NCI-H1417 (cell line): Measurements from ENCODE around the gene MATCAP1.

Experiments
- DNase-seq, 3 experiments: peaks; one replicate each; lab custom pipeline; 2025; lab: John Stamatoyannopoulos, UW

The MATCAP1 gene

GRCh38 chr16:67156143-67156844 lies 27.5 kb downstream of the MATCAP1 start:
- no peak for DNase-seq

GRCh38 chr16:67155295-67156142 lies 28.2 kb downstream of the MATCAP1 start:
- DNase-seq = peak; percentile 70 to 79 (median 73)

DNA sequence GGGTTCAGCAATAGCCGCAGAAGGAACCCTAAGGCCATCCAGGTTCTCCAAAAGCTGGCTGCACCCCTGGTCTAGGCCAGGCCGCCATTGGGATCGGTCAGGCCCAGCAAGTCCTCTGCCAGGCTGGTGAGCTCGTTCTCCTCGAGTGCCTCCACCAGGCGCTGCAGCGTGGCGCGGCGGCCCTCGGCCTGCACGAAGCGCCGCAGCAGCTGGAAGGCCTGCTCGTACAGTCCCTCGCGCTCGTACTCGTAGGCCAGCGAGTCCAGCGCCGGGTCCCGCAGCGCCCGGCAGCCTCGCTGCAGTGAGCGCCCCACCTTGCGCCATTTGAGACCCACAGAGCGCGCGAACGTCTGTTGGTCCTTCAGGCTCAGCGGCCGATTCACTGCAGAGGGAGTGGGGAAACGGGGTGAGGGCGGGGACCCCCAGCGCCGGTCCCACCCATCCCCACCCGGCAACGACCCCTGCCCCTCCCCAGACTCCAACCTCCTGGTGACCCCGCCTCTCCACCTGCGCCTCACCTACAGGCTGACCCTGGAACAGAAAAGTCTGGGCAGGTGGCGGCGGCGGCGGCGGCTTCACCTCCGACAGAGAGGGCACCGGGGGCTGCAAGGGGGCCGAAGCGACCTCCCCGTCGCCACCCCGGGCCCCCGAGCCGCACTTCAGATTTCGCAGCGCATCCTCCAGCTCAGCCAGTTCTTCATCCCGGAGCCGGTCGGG lies 29.0 kb downstream of the MATCAP1 start:
- peak; percentile 13 to 39 (median 25) for DNase-seq

GRCh38 chr16:67151431-67152097 lies 32.2 kb downstream of the MATCAP1 start:
- peak in 1 of 3 experiments; percentile 20 for DNase-seq

DNA sequence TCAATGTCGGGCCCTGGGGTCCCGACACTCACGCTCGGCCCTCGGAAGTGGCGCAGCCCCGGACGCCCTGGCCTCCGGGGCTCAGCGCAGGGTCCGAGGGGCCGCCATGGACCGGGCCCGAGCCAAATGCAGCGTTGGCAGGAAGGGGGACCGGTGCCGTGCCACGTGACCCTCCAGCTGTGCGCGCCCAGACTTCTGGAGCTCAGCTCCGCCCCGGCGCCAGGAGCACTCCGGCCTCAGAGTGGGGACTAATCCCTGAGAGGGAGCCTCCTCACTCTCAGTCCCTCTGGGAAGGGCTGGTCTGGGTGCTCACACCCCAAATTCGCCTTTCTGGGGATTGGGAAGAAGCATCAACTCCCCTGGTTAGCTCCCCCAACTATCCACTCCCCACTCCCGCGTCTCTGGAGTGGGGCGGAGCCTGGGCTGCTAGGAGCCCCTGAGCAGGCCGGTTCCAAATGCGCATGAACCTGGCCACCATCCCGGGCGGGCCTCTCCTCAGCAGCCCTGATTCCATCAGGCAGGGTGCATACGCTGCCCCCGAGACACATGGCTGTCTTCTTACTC lies 32.8 kb downstream of the MATCAP1 start, which contains the start of gene B3GNT9:
Gene B3GNT9 (minus strand): TSS at position 166 of the 564 bp plus-strand sequence. CDS start 513 bp downstream, outside the sequence.
- peak; percentile 38 to 60 (median 47) for DNase-seq

- peak; percentile 10 to 60 (median 32) for DNase-seq
Observed at GRCh38 chr16:67150047-67150832, 33.5 kb downstream of the MATCAP1 start.

DNA sequence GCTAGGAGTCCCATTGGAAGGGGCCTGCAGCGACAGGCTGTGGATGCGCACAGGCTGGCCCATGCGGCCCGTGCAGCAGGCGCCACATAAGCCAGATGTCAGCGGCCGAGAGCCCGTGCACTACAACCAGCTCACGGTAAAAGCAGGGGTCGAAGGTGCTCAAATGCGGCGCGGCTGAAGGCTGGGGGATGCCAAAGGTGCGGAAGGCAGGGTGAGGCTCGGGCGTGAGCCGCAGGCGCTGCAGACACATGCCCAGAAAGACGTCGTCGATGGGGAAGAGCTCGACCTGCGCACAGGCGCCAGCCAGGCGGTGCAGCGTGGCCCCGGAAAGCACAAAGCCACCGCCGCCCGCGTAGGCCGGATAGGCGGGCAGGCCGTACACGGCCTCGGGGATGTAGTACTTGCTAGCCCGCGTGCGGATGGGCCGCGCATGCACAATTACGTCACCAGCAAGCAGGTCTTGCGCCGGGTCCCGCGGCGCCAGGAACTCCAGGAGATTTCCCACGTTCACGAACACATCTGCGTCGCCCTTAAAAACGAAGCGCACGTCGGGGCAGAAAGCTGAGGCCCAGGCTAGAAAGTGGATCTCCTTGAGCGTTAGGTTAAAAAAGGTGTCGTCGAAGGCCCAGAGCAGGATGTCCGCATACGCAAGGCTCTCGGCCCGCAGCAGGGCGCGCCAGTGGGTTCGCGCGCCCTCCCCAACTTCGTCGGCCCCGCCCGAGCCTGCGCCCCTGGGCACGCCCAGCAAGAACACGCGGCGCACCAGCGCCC lies 34.3 kb downstream of the MATCAP1 start:
- no peak for DNase-seq

DNA sequence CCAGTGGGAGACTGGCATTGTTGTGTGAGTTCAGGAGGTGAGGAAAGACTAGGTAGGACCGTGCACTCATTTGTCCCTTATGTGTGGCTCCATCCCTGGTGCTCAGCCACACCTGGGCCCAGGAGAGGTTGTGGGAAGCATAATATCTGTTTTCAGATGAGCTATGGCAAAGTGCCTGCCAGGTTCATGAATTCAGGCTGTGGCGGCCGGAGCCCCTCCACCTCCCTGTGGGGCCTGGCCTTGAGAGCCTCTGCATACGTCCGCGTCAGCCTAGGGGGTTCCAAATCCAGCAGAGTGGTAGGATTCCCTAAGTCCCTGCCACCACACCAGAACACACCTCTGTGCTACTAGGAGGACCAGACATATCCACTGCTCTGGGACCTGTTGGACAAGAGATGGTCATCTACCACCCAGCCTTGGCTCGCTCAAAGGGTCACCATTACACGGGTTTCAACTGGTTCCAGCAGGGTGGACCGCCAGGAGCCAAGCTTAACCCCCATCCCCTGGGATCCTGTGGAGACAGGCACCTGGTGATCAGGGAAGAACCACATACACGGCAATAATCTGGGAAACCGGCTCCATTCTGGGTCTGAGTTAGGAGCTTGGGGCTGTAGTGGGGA lies 35.0 kb downstream of the MATCAP1 start:
- DNase-seq = no peak

DNA sequence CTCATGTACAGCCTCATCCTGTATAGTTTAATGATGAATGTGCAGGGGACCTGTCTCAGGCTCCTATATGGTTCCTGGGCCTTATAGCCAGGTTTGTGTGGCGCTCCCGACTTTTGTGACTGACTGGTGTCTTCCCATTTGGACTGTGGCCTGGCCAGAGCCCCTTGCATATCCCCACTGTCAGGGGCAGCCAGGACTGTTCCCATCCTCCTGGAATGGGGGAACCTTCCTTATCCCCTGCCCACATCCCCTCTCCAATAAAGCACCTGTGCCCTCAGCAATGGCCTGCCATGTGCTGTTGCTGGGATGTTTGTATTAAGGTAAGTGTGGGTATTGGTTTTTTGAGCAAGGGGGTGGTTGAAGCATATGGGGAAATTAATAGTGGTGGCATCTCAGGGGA lies 35.5 kb downstream of the MATCAP1 start:
- DNase-seq = no peak

DNA sequence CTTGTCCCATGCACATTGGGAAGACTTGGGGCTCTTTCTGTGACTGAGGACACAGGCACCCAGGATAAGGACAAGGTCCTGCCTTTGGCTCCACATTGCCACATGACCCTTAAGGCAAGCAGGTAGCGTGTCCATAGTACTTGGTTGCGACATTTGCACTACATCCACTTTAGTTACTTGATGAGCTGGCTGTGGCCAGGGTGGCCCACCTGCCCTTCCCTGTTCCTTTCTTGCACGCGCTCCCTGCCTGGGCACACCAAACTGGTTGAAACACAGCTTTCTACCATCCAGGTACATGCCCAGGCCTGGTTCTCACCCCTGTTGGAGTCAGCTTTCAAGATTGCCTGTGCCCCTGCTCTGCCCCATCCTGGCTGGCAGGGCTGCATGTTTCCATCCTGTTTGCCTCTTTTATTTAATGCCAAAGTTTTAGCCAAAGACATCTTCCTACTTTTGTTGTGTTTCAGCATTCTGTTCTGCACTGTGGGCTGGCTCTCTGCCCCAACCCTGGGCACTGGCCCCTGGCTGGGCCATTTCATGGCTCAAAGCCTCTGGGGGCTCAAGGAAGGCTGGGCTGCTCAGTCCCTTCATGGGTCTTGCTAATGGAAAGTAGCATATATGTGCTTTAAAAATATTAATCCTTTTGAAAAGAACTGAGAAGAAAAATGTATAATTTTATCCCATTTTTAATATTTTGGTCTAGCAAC lies 36.2 kb downstream of the MATCAP1 start:
- DNase-seq = no peak

- DNase-seq = no peak
Observed at GRCh38 chr16:67146523-67147357, 37.0 kb downstream of the MATCAP1 start.

- DNase-seq = no peak
Observed at GRCh38 chr16:67145746-67146145, 38.0 kb downstream of the MATCAP1 start.

DNA sequence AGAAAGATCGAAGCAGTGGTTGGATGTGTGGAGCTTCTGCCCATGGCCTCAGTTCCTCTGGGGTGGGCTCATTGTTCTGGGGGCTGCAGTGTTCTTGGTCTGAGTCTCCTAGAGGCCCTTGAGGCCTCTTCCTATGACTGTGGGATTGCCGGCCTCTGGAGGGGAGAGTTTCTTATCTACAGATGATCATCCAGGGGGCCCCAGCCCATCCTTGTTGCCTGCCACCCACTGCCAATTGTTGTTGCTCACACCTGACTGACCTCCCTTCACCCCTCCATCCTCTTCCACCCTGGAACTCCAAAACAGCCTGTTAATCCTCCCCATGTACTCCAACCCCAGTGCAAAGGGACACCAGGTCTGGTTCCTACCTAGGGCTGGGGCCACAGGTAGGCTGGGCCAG lies 38.8 kb downstream of the MATCAP1 start:
- DNase-seq = no peak

DNA sequence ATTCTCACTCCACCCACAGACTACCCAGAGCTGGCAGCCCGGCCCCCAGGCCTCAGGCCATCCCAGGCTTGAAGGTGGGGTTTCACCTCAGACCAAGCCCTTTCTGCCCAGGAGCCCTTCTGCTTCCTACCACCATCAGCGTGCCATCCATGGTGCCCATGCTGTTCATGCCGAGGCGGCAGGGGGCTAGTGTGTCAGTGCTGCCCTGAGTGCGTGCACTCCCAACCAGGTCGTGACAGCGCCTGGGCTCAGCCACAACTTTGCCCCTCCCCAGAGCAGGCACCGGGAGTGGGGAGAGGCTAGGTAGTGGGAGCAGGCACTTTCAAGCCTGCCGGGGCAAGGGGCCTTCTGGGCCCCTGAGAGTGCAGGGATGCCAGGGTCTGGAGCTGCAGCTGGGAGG lies 41.4 kb downstream of the MATCAP1 start:
- DNase-seq = no peak

- DNase-seq = no peak
Observed at GRCh38 chr16:67141391-67141790, 42.4 kb downstream of the MATCAP1 start.

DNA sequence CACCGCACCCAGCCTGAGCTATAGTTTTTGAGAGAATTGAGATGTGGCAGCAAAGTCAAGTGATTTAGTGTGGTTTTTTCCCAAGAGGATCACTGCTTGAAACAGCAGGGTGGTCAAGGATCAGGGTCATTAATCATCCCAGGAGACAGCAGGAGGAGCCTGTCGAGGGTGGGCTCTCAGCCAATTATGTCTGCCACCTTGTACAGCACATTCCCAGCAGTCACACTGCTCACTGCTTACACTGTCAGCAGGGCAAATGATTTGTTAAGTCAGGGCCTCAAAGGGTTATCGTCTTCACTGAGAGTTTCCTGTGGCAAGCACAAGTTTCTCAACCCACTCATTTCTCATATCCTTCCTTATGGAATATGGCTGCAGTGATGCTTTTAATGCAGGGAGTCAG lies 46.2 kb downstream of the MATCAP1 start:
- DNase-seq = peak in 1 of 3 experiments; percentile 20

DNA sequence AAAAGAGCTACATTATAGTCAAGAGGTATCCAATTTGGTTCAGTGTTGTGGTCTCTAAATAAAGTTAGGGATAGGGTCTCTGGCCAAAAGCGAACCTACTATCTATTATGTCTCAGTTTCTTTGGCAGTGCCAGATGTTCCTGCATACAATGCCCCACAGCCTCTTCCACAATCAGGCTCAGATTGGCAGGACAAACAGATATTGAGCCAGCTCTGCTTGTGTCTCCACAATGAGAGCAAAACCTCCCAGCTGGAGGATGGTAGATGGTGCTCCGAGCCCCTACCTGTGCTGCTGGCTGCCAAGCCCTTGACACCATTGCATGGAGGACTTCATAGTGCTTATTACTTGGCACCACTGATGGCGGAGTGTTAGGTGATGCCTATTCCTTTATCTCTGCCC lies 54.3 kb downstream of the MATCAP1 start:
- DNase-seq = no peak

- DNase-seq = no peak
Observed at GRCh38 chr16:67128887-67129286, 54.9 kb downstream of the MATCAP1 start.
